Endodermal cell (in vitro differentiated cells): ENCODE measurements around the gene INSRR. TPM values are rescaled to one million over a fixed set of nuclear protein-coding genes. Genes with fewer than 3 reads are reported as not detected.

Experiments
- DNase-seq: peaks from one replicate; pipeline ENCODE4 v3.0.0-alpha.2; 2017
- H3K27ac ChIP-seq: 2 replicates; pipeline ENCODE4 v1.5.1; 2013; ENCODE audit warnings: mild to moderate bottlenecking, low read depth, low read length, moderate library complexity
- H3K27me3 ChIP-seq: 2 replicates; pipeline ENCODE4 v1.6.1; 2013; ENCODE audit warnings: mild to moderate bottlenecking, low read length, moderate library complexity; ENCODE audit not compliant: insufficient read depth, control insufficient read depth, poor library complexity, severe bottlenecking
- H3K36me3 ChIP-seq: 2 replicates; pipeline ENCODE4 v1.7.0; 2013; ENCODE audit warnings: mild to moderate bottlenecking, low read length, moderate library complexity; ENCODE audit not compliant: control insufficient read depth, insufficient read depth
- H3K4me1 ChIP-seq: one replicate; pipeline ENCODE4 v1.7.0; 2013; ENCODE audit warnings: low read length; ENCODE audit not compliant: control insufficient read depth, insufficient read depth
- H3K4me3 ChIP-seq: 2 replicates; pipeline ENCODE4 v1.5.1; 2013; ENCODE audit warnings: mild to moderate bottlenecking, low read length, moderate library complexity
- H3K9ac ChIP-seq: 2 replicates; pipeline ENCODE4 v1.6.1; 2013; ENCODE audit warnings: mild to moderate bottlenecking, low read length, moderate library complexity; ENCODE audit not compliant: poor library complexity, severe bottlenecking; ENCODE audit errors: extremely low read depth
- H3K9me3 ChIP-seq: 2 replicates; pipeline ENCODE4 v1.6.1; 2013; ENCODE audit warnings: mild to moderate bottlenecking, low read length, moderate library complexity; ENCODE audit not compliant: control insufficient read depth
- H3K27ac Mint-ChIP-seq: 2 replicates; pipeline ENCODE4 v1.8.0; 2020; ENCODE audit warnings: mixed read lengths
- H3K27me3 Mint-ChIP-seq: 2 replicates; pipeline ENCODE4 v1.8.0; 2021; ENCODE audit warnings: mild to moderate bottlenecking, mixed read lengths; ENCODE audit not compliant: insufficient read depth
- H3K36me3 Mint-ChIP-seq: 2 replicates; pipeline ENCODE4 v1.8.0; 2020; ENCODE audit warnings: low read depth, mixed read lengths
- H3K4me1 Mint-ChIP-seq: 2 replicates; pipeline ENCODE4 v1.8.0; 2020; ENCODE audit warnings: mixed read lengths
- H3K4me3 Mint-ChIP-seq: 2 replicates; pipeline ENCODE4 v1.8.0; 2020; ENCODE audit warnings: mild to moderate bottlenecking, moderate library complexity, mixed read lengths
- H3K9me3 Mint-ChIP-seq: 2 replicates; pipeline ENCODE4 v1.8.0; 2020; ENCODE audit warnings: mild to moderate bottlenecking, mixed read lengths
- WGBS, 2 experiments: methylation state at CpG; one replicate each; pipeline versions ENCODE4 v1.1.5 to v1.1.7; 2013; ENCODE audit warnings: missing lambda C conversion rate in 2 of 2, mixed read lengths in 1 of 2; ENCODE audit not compliant: insufficient coverage in 1 of 2, insufficient read length in 1 of 2; 5-methylcytosine and 5-hydroxymethylcytosine counted together
- total RNA-seq, 2 donors: library from RNA; stranded (reverse); fragmentation: NEBNext Ultra II Directional in 1 of 2; extraction: Animal tissue kit (Norgen Biotek cat#: 25700) in 1 of 2; gene quantifications; 2 replicates in 1 of 2; 3 replicates in 1 of 2; pipeline ENCODE4 v1.2.1, GENCODE V29; 2021
- TF ChIP-seq, protein P1 (sequence below): fragments of 200-600 bp; sonication (generic); conservative IDR thresholded peaks from 2 replicates; pipeline ENCODE4 v1.5.0; 2021; ENCODE audit warnings: antibody characterized with exemption, mild to moderate bottlenecking

The INSRR gene
- total RNA-seq, 2 donors from 2014 or later, result 0.07 to 0.09 TPM

GRCh38 chr1:156828400-156829124, 30.4 kb downstream of the INSRR start:
- H3K9me3 ChIP-seq, result no peaks in the 10 kb centered on the region
- Mint-ChIP-seq H3K4me1 (no peaks in the 10 kb centered on the region), H3K9me3 (no peaks in the 10 kb centered on the region), H3K27ac (no peak overlapping the region), H3K4me3 (no peak overlapping the region), H3K36me3 (no peaks in the 10 kb centered on the region), H3K27me3 (peaks cover 42% of the 10 kb centered on the region)
- TF ChIP-seq, protein P1, sequence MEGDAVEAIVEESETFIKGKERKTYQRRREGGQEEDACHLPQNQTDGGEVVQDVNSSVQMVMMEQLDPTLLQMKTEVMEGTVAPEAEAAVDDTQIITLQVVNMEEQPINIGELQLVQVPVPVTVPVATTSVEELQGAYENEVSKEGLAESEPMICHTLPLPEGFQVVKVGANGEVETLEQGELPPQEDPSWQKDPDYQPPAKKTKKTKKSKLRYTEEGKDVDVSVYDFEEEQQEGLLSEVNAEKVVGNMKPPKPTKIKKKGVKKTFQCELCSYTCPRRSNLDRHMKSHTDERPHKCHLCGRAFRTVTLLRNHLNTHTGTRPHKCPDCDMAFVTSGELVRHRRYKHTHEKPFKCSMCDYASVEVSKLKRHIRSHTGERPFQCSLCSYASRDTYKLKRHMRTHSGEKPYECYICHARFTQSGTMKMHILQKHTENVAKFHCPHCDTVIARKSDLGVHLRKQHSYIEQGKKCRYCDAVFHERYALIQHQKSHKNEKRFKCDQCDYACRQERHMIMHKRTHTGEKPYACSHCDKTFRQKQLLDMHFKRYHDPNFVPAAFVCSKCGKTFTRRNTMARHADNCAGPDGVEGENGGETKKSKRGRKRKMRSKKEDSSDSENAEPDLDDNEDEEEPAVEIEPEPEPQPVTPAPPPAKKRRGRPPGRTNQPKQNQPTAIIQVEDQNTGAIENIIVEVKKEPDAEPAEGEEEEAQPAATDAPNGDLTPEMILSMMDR, result no peak
- no peak for DNase-seq
- no peaks in the 10 kb centered on the region for H3K36me3 ChIP-seq
- peaks cover 21% of the 10 kb centered on the region for H3K27me3 ChIP-seq
- 80 to 91% methylated on average over 6 to 18 of the region's 18 CpGs for WGBS, 2 experiments
- H3K27ac ChIP-seq, result no peak overlapping the region
- H3K4me3 ChIP-seq, result no peak overlapping the region
- no peaks in the 10 kb centered on the region for H3K4me1 ChIP-seq
- H3K9ac ChIP-seq, result no peak overlapping the region

DNA sequence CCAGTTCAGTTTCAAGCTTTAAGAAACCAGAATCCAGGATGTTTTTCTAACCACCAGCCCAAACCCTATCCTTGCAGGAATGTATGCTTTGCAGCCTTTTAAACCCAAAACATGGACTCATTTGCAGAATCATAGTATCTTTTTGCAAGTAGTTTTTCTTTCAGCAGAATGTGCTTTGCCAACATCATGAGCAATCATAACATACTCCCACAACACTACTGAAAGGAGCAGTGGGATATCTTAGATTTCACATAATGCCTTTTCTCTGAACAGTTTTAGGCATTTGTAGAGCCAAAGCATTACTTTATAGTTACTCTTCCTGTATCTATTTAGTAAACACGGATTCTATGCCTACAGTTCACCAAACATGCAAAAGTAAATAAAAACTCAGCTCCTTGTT, 32.3 kb downstream of the INSRR start:
- Mint-ChIP-seq H3K4me1 (no peaks in the 10 kb centered on the region), H3K36me3 (no peaks in the 10 kb centered on the region), H3K27me3 (peaks cover 47% of the 10 kb centered on the region), H3K9me3 (no peaks in the 10 kb centered on the region), H3K4me3 (no peak overlapping the region), H3K27ac (no peak overlapping the region)
- Histone ChIP-seq H3K9ac (no peak overlapping the region), H3K36me3 (no peaks in the 10 kb centered on the region), H3K4me1 (no peaks in the 10 kb centered on the region), H3K27me3 (peaks cover 26% of the 10 kb centered on the region), H3K27ac (no peak overlapping the region), H3K9me3 (no peaks in the 10 kb centered on the region), H3K4me3 (no peak overlapping the region)
- WGBS, 2 experiments, result 87% methylated on average over 1 of the region's 1 CpG; no CpG with 5 or more reads in 1 of the 2 experiments
- TF ChIP-seq, protein P1, result no peak
- DNase-seq, result no peak

DNA sequence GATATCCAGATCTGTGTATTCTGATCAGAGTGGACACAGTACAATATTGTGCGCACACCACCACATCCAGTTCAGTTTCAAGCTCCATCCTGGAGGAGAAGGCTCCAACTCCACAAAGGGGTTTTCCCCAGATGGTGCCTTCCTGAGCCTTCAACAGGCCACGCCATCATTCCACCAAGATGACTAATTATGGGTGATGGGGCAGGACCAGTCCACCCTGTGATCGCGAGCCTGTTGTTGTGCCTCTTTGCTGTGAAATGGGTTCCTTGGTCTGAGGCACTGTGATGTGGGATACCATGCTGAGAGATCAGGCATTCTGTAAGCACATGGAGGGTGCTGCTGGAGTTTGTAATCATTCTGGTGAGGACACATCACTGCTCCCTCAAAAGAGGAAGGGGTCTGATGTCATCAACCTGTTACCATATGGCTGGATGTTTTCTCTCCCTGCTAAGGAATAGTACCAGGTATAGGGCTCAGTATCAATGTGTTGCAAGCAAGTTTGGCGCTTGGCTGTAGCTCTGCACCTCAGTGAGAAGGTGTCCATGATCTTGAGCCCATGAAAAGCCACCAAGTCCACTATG, 35.6 kb downstream of the INSRR start:
- Mint-ChIP-seq H3K27ac (no peak overlapping the region), H3K36me3 (no peaks in the 10 kb centered on the region)
- H3K9ac ChIP-seq, result no peak overlapping the region

More for the DNA sequence above, 35.6 kb downstream of the INSRR start:
- no peaks in the 10 kb centered on the region for H3K36me3 ChIP-seq
- H3K4me3 Mint-ChIP-seq, result no peak overlapping the region
- H3K9me3 Mint-ChIP-seq, result no peaks in the 10 kb centered on the region
- H3K27me3 ChIP-seq, result peaks cover 16% of the 10 kb centered on the region
- WGBS, 2 experiments, result 71 to 84% methylated on average over 1 to 5 of the region's 5 CpGs
- TF ChIP-seq, protein P1, result no peak
- no peaks in the 10 kb centered on the region for H3K4me1 Mint-ChIP-seq
- no peak for DNase-seq
- H3K9me3 ChIP-seq, result no peaks in the 10 kb centered on the region
- peaks cover 57% of the 10 kb centered on the region for H3K27me3 Mint-ChIP-seq
- H3K4me1 ChIP-seq, result no peaks in the 10 kb centered on the region
- H3K27ac ChIP-seq, result no peak overlapping the region
- no peak overlapping the region for H3K4me3 ChIP-seq
